Measurements from ENCODE around the gene SMPD2. TPM values are rescaled to one million over a fixed set of nuclear protein-coding genes. Genes with fewer than 3 reads are reported as not detected.

Gene SMPD2
- total RNA-seq, 2 experiments from 2014 or later: 7.0 to 7.9 TPM

GRCh38 chr6:109482905-109483734 lies 42.6 kb downstream of the SMPD2 start, which contains the start of gene ZBTB24:
Gene ZBTB24, minus strand, starts transcription at chr6:109483219. Its CDS starts 1,193 bp downstream, at chr6:109482026.
- H3K4me3 Mint-ChIP-seq: peak within 1 kb of the TSS; percentile 94
- H3K27me3 Mint-ChIP-seq: no peaks in the 10 kb centered on the region
- no peaks in the 10 kb centered on the region for H3K9me3 Mint-ChIP-seq
- peak within 1 kb of the TSS; percentile 90 for H3K27ac Mint-ChIP-seq
- peaks cover 38% of the 10 kb centered on the region for H3K4me1 Mint-ChIP-seq
- DNase-seq: peak; percentile 92
- peaks cover 41% of the 10 kb centered on the region for H3K36me3 Mint-ChIP-seq

- peaks cover 32% of the 10 kb centered on the region for H3K4me1 Mint-ChIP-seq
- peak overlapping the region; percentile 53 for H3K27ac Mint-ChIP-seq
- no peaks in the 10 kb centered on the region for H3K27me3 Mint-ChIP-seq
Measured at GRCh38 chr6:109483735-109484057, 43.2 kb downstream of the SMPD2 start.

DNA sequence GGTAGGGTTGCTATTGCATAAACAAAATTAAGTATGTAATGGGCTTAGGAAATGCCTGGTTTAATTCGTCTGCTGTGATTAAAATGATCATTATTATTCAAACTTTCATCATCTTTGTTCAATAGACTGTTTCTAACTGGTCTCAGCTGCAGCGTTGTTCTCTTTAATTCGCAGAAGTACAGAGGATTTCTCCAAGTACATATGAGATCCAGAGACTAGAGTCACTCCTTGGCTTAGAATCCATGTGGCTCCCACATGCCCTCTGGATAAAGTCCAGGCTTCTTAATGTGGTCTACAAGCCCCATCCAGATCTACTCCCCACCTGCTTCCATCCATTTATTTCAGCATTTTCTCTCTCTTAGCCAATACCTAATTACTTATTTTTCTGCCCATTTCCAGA lies 43.6 kb downstream of the SMPD2 start:
- Mint-ChIP-seq H3K27ac (no peak overlapping the region), H3K4me3 (peak overlapping the region; percentile 72), H3K9me3 (no peaks in the 10 kb centered on the region), H3K4me1 (peaks cover 28% of the 10 kb centered on the region), H3K36me3 (peaks cover 31% of the 10 kb centered on the region), H3K27me3 (no peaks in the 10 kb centered on the region)
- no peak for DNase-seq

More at GRCh38 chr6:109483735-109484057, 43.2 kb downstream of the SMPD2 start:
- peaks cover 35% of the 10 kb centered on the region for H3K36me3 Mint-ChIP-seq
- no peak for DNase-seq
- peak overlapping the region; percentile 72 for H3K4me3 Mint-ChIP-seq
- H3K9me3 Mint-ChIP-seq: no peaks in the 10 kb centered on the region

DNA sequence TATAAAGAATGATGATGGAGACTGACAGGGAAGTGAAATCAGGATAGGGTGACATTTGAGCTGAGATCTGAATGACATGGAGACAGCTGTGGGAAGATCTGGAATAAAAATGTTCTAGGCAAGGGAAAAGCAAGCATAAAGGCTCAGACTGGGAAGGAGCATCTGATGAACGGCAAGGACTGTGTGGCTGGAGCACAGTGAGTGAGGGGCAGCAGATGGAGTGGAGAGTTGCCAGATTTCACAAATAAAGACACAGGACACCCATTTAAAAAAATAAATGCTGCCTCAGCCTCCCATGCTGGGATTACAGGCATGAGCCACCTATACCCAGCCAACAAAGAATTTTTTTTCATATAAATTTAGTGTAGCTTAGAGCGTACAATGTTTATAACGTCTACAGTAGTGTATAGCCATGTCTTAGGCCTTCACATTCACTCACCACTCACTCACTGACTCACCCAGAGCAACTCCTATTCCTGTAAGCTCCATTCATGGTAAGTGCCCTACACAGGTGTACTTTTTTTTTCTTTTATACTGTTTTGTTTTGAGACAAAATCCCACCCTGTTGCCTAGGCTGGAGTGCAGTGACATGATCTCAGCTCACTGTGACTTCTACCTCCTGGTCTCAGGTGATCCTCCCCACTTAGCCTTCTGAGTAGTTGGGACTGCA lies 44.9 kb downstream of the SMPD2 start:
- Mint-ChIP-seq H3K27me3 (no peaks in the 10 kb centered on the region), H3K4me1 (peaks cover 26% of the 10 kb centered on the region), H3K4me3 (no peak overlapping the region), H3K9me3 (no peaks in the 10 kb centered on the region), H3K27ac (no peak overlapping the region), H3K36me3 (peaks cover 20% of the 10 kb centered on the region)
- DNase-seq: no peak

- DNase-seq: no peak
- Mint-ChIP-seq H3K27me3 (no peaks in the 10 kb centered on the region), H3K27ac (peak overlapping the region; percentile 36), H3K4me3 (no peak overlapping the region), H3K9me3 (no peaks in the 10 kb centered on the region), H3K36me3 (peaks cover 14% of the 10 kb centered on the region), H3K4me1 (peaks cover 28% of the 10 kb centered on the region)
Measured at GRCh38 chr6:109486068-109486467, 45.5 kb downstream of the SMPD2 start.

- Mint-ChIP-seq H3K4me1 (peaks cover 29% of the 10 kb centered on the region), H3K27me3 (no peaks in the 10 kb centered on the region), H3K9me3 (no peaks in the 10 kb centered on the region), H3K4me3 (no peak overlapping the region), H3K36me3 (no peaks in the 10 kb centered on the region), H3K27ac (no peak overlapping the region)
- DNase-seq: no peak
Measured at GRCh38 chr6:109488001-109488400, 47.5 kb downstream of the SMPD2 start.

- H3K4me1 Mint-ChIP-seq: peaks cover 25% of the 10 kb centered on the region
- H3K27ac Mint-ChIP-seq: peak overlapping the region; percentile 60
- DNase-seq: no peak
- H3K36me3 Mint-ChIP-seq: no peaks in the 10 kb centered on the region
- no peak overlapping the region for H3K4me3 Mint-ChIP-seq
- H3K9me3 Mint-ChIP-seq: no peaks in the 10 kb centered on the region
- no peaks in the 10 kb centered on the region for H3K27me3 Mint-ChIP-seq
Measured at GRCh38 chr6:109490713-109491112, 50.2 kb downstream of the SMPD2 start.

- Mint-ChIP-seq H3K27ac (peak overlapping the region; percentile 60), H3K4me3 (no peak overlapping the region), H3K27me3 (no peaks in the 10 kb centered on the region), H3K9me3 (no peaks in the 10 kb centered on the region), H3K4me1 (peaks cover 27% of the 10 kb centered on the region), H3K36me3 (no peaks in the 10 kb centered on the region)
- no peak for DNase-seq
Measured at GRCh38 chr6:109491207-109491938, 50.8 kb downstream of the SMPD2 start.

Other genes starting within 250 kb of the SMPD2 start
- gene CD164, start 58.3 kb upstream of the SMPD2 start, total RNA-seq: 100 to 1,000 TPM; 171 to 180 TPM
- gene PPIL6, start 96 bp upstream of the SMPD2 start, total RNA-seq: under 1 TPM; 0.60 to 0.64 TPM
- gene MICAL1, start 15.0 kb downstream of the SMPD2 start, total RNA-seq: 10 to 100 TPM; 21.2 to 23.5 TPM
- 10 to 100 TPM; 16.1 to 16.5 TPM for gene ZBTB24, start 42.5 kb downstream of the SMPD2 start, total RNA-seq